Stimulated activated CD4-positive, alpha-beta T cell treated with anti-CD3 and anti-CD28 coated beads, Interleukin-2, amount 100 ng/mL, for 4 hours (primary cell): ENCODE results near the gene ALKBH5.
A peak's percentile ranks its signal among the peaks of the same experiment; 100 is the strongest.

Source experiments
- DNase-seq: peaks from one replicate; pipeline ENCODE4 v3.0.0-alpha.2; 2020; ENCODE audit warnings: low read depth

Gene ALKBH5

DNA sequence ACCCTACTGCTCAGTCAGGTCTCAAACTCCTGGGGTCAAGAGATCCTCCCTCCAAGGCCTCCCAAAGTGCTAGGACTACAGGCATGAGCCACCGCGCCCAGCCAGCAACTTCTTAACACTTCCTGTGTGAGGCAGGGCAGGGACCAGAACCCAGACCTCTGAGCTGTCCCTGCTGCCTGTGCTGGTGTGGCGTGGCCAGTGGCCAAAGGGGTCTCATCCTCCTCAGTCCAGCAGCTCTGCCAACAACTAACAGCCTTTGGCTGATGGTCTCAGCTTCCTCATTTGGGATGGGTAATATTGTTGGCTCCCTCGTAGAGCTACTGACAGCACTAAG, 40.4 kb downstream of the ALKBH5 start:
- DNase-seq = no peak

DNA sequence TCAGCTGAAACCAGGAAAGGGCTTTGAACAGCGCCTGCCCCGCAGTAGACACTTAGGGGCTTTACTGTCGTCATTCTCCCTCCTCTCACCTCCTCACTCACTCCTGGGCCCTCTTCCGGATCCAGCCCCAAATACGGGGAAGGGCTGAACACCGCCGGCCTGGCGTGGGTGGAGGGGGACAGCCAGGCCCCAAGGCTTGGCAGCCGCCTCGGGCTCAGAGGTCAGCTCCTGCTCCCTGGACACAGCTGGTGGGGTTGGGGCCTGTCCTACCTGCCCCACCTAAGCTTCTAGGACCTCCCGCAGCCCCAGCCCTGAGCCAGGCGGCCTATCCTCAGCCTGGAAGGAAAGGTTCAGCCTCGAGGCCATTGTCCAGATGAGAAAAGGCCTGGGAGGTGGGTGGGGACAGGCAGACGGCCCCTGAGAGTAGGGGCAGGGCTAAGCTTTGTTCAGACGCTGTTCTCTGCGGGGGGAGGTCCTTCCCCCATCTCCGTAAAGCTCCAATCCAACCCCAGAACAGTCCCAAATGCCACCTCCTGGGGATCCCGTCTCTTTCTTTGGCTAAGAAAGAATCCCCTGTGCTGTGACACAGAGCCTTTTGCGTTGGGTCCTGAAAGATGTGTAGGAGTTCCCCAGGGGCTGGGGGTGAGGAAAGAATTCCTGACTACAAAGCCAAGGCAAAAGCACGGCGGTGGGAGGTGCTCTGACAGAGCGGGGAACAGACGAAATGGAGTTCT, 40.9 kb downstream of the ALKBH5 start:
- no peak for DNase-seq

DNA sequence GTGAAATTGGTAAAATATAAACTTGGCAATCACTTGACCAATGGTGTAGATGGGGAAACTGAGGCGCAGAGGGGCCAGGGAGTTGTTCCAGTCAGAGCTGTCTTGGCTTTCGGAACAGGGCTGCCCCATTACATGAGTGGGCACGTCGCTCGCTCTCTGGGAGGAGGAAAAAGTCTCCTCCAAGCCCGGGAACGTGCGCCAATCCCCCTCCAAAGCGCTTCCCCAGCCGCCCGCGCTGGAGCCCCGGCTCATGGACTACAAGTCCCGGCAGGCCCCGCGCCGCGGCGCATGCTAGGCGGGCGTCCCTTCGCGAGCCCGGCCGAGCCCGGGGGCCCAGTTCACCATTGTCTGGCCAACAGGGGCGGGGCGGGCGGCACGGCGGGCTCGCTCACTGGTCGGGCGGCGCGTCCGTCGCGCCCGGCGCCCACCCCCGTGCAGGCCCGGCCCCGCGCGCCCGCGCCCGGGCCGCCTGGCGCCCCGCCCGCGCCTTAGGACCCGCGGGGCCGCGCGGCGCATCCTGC, 41.6 kb downstream of the ALKBH5 start, which contains the start of gene LLGL1:
TSS of gene LLGL1 (plus strand) at position 515 of the 521 bp plus-strand sequence. CDS start 48 bp downstream, outside the sequence.
- peak; percentile 91 for DNase-seq

DNA sequence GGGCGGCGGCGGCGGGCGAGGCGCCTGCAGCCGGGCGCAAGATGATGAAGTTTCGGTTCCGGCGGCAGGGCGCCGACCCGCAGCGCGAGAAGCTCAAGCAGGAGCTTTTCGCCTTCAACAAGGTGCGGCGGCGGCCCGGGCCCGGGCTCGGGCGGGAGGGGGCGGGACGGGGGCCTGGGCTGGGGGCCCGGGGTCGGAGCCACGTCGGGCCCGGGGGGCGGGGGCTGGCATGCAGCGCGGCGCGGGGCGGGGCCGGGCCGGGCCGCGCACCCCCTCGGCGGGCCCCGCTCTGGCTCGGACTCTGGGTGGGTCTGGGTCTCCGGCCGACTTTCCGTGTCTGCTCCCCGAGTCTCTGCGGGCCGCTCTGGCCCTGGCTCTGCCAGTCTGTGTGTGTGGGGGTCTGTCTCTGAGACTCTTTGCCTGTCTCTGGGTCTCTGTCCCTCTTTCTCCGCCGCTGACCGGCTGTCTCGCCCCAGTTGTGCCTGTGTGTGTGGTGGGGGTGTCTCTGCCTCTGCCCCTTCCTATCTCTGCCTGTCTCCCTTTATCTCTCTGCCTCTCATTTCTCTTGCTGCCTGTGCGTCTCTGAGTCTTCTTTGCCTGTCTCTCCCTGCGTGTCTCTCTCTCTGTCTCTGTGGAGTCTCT, 42.1 kb downstream of the ALKBH5 start:
- DNase-seq = no peak

DNA sequence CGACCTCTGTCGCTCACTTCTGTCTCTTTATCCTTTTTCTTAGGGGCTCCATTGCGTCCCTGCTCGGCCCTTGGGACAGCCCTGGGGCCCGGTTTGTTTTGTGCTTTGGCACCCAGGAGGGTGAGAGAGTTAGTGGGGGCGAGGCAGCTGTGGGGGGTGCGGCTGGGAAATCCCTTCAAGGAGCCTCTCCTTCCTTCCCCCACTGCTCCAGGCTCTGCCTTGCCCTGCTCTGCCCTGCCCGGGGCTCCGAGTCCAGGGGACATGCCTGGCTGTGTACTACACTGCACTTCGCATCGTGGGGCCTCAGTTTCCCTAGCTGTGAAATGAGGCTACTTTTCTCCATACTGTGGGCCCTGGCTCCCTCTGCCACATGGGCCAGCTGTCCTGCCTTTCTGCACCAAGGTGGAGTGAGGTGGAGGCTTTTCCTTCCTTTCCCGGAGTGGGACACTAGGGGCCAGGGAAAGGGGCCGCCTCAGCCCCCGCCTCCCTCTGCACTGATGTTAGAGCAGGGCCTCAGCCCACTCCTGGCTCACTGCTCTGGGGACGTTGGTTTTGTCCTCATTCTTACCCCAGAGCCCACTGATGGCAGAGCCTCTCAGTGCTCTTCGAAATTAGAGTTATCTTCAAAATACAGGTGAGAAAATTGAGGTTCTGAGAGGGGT, 42.8 kb downstream of the ALKBH5 start:
- DNase-seq = no peak

DNA sequence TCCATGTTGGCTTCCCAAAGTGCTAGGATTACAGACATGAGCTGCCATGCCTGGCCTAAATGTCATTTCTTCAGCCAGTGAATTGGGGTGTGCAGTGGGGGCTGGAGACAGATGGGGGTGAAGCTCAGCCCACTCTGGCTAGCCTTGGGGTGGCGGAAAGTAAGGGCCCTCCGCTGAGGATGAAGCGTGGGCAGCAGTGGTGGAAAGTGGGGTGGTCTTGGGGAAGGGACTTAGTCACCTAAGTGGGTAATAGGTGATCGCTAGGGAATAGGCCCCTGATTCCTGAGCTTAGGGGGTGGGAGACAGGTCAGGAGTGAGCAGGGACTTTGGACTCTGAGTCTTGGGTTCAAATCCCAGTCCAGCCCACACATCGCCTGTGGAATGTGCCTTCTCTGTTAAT, 44.0 kb downstream of the ALKBH5 start:
- DNase-seq = no peak

DNA sequence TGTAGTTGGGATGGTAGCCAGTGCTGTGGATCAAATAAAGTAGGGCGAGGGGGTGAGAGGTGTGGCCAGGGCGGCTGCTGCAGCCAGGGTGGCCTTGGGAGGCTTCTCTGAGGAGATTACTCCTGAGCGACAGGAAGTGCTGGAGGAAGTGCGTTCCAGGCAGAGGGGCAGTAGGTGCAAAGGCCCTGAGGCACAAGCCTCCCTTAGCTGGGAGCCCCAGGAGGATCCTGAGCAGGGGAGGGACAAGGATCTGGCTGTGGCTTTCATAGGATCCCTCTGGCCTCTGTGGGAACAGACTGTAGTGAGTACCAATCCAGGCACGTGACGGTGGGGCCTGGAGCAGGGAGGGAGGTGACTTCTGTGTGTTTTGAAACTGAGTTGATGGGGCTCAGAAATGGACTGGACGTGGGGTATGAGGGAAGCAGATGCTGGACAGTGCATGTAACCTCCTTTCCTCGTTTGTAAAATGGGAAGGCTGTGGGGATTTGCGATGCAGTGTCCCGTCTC, 44.6 kb downstream of the ALKBH5 start:
- no peak for DNase-seq

DNA sequence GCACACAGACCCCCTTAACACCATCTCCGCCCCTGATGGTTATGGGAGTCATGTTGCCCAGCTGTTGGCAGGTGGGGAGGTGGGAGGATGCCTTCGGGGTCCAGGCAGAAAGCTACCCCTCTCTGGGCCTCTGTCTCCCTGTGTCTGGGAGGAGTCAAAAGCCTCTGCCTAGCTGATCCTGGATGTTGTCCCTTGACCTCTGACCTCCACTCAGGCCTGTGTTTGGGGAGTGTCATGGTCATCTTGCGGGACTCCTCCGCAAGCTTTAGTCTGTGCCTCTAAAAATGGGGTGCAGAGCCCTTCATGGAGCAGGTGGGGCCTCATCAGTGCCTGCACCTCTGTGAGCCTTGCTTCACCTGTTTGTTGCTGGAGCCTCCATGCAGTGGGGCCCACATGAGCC, 45.6 kb downstream of the ALKBH5 start:
- no peak for DNase-seq

DNA sequence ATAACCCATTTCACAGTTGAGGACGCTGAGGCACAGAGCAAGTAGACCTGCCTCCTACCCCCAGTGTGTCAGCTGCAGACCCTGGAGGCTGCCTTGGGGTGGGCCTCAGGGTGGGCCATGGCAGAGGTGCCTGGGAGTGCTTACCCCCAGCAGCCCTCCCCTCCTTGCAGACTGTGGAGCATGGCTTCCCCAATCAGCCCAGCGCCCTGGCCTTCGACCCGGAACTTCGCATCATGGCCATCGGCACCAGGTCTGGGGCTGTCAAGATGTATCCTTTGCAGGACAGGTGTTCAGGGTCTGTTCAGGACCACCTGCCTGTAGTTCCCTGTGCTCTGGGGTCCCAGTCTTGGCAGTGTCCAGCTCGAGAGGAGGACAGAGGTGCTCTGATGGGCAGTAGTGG, 46.1 kb downstream of the ALKBH5 start:
- DNase-seq = no peak

DNA sequence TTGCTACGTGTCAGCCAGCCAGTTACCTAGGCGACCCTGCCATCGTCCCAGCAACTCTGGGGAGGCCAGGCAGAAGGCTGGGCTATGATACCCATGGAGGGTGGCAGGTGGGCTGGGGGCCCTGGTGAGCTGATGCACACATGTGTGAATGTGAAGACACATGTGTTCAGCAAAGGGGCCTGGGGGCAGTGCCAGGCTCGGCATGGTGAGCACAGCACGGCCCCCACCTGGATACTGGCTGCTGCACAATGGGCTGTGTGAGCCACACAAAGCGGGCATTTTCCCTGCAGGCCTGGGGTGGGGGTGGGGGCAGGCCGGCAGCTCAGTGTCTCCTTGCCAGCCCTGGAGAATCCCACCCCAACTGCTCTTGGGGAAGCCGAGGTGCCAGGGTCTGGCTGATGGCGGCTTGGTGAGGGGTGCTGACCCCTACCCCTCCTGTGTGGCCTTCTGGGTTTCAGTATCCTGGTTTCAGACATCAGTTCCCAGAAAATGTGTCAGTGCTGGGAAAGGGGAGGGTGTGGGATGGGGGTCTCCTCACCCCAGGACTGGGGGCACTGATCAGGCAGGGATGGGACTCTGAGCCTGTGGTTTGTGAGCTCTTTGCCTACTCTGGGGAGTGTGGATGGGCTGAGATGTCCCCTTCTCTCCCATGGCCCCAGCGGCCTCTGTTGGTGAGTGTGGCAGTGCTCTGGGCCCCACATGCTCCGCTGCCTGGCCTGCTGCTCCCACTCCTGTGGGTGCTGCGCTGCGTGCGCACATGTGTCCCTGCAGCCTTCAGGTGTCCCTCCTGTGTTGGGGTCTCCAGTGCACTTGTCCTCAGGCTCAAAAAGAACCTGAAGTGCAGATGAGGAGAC, 46.9 kb downstream of the ALKBH5 start:
- DNase-seq = no peak

DNA sequence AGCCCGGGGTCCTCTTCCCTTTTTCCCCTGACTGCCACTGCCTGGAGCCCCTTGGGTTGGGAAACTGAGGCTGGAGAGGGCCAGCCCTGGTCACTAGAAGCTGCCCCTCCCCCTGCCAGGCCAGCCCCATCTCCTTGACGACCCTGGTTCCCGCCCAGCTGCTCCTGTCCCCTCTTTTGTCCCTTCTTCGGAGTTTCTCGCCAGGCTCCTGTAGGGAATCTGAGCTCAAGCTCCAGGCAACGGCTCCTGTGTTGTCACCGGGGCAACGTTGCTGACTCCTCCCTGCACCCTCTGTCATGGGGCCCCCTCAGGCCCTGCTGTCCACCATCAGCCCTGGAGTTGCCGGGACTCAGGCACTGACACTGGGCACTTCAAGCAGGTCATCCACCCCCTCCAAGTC, 47.5 kb downstream of the ALKBH5 start:
- DNase-seq = no peak

DNA sequence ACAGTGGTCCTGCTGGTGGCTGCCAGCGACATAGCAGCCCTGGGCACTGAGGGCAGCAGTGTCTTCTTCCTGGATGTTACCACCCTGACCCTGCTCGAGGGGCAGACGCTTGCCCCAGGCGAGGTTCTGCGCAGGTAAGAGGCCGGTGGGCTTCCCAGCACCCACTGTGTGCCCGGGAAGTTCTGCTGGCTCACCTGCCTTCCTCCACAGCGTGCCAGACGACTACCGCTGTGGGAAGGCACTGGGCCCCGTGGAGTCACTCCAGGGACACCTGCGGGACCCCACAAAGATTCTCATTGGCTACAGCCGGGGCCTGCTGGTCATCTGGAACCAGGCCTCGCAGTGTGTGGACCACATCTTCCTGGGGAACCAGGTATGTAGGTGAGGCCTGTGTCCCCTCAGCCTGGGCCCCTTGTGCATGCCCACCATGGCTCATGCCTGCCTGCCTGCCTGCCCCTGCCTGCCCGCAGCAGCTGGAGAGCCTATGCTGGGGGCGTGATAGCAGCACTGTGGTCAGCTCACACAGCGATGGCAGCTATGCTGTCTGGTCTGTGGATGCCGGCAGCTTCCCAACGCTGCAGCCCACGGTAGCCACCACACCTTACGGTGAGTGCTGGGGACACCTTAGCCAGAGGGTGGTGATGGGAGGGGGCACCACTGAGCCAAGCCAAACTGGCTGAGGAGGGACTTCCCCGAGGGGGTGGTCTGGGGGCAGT, 50.3 kb downstream of the ALKBH5 start:
- no peak for DNase-seq

DNA sequence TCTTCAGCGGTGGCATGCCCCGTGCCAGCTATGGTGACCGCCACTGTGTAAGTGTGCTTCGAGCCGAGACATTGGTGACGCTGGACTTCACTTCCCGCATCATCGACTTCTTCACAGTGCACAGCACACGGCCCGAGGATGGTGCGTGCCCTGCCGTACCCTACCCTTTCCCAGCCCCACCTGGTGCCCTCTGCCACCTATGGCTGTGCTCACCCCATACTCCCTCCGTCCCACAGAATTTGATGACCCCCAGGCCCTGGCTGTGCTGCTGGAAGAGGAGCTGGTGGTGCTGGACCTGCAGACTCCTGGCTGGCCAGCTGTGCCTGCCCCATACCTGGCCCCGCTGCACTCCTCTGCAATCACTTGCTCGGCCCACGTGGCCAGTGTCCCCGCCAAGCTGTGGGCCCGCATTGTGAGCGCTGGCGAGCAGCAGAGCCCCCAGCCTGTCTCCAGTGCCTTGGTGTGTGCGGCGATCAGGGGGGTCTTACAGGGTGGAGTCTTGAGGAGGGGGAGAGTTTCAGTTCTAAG, 51.3 kb downstream of the ALKBH5 start:
- no peak for DNase-seq

DNA sequence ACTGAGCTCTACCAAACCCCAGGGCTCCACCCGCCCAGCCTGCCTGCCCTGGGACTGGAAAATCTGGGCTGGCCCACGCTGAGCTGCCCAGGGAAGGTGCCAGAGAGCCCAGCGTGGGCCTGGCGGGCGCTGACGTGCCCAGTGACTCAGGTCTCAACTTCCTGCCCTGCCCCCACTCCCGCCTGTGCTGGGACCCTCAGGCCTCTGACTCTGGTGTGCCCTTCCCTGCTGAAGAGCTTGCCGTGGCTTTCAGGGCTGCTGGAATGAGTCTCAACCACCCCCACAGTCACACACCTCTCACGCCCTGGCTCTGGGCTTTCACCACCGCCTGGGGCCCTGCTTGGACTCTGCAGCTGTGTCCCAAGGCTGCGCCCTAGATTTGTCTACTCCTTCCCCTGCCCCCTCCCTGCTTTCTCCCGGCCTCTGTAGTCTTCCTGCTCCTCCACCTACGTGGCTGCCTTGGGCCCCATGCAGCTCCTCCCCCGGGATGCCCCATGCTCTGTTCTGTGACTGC, 52.2 kb downstream of the ALKBH5 start:
- no peak for DNase-seq

DNA sequence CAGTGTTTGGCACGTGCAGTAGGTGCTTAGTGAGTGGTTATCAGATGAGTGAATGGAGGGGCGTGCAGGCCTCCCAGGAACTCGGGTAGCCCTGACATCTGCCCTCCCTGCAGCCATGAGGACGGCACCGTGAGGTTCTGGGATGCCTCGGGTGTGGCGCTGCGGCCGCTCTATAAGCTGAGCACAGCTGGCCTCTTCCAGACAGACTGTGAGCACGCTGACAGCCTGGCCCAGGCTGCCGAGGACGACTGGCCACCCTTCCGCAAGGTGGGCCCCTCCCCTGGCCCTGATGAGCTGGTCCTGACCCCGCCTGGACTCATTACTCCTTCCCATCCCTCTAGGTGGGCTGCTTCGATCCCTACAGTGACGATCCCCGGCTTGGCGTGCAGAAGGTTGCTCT, 52.9 kb downstream of the ALKBH5 start:
- DNase-seq = no peak

DNA sequence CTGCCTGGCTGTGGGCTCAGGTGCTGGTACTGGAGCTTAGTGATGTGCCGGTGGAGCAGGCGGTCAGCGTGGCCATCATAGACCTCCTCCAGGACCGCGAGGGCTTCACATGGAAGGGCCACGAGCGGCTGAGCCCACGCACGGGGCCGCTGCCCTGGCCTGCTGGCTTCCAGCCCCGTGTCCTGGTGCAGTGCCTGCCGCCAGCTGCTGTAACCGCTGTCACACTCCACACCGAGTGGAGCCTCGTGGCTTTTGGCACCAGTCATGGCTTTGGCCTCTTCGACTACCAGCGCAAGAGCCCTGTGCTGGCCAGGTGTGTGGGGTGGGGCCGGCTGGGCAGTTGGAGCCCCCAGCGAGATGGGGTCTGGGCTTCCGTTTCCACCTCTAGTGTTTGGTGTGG, 53.8 kb downstream of the ALKBH5 start:
- DNase-seq = no peak

DNA sequence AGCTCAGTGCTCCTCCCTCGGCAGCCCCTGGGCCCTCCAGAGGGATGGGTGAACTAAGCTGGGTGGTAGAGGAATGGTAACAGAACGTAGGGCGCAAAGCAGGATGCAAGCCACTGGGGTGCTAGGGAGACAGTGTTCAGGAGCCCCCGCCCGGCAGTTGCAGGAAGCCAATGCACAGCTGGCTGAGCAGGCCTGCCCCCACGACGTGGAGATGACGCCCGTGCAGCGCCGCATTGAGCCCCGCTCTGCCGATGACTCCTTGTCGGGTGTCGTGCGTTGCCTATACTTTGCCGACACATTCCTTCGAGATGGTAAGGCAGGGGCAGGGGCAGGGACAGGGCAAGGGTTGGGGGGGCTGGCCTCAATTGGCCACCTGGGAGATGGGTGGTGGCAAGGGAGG, 54.7 kb downstream of the ALKBH5 start:
- DNase-seq = no peak

DNA sequence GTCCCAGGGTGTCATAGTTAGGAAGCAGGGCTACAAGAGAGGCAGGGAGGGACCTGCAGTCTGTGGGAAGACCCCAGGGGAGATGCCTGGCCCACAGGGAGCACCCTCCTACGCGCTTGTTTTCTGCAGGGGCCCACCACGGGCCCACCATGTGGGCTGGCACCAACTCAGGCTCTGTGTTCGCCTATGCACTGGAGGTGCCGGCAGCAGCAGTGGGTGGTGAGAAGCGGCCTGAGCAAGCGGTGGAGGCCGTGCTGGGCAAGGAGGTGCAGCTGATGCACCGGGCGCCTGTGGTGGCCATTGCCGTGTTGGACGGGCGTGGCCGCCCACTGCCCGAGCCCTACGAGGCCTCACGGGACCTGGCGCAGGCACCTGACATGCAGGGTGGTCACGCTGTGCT, 56.8 kb downstream of the ALKBH5 start:
- no peak for DNase-seq

DNA sequence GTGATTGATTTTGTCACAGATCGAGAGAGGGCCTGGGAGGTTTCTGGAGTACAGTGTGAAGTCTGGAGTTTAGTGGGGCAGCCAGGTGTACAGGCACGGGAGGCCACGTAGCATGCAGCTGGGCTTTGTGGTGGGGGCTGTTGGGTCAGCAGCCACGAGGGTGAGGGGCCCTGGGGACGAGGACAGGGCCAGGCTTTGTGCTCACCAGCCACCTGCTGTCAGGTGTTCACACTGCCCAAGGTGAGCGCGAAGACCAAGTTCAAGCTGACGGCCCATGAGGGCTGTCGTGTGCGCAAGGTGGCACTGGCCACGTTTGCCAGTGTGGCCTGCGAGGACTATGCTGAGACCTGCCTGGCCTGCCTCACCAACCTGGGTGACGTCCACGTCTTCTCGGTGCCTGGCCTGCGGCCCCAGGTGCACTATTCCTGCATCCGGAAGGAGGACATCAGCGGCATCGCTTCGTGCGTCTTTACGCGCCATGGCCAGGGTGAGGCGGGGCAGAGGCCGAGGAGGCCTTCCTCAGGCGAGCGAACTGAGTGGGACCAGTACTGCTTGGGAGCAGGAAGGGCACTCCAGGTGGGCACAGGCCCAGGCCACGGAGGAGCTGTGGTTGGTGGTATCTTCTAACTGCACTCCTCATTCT, 57.7 kb downstream of the ALKBH5 start:
- no peak for DNase-seq

DNA sequence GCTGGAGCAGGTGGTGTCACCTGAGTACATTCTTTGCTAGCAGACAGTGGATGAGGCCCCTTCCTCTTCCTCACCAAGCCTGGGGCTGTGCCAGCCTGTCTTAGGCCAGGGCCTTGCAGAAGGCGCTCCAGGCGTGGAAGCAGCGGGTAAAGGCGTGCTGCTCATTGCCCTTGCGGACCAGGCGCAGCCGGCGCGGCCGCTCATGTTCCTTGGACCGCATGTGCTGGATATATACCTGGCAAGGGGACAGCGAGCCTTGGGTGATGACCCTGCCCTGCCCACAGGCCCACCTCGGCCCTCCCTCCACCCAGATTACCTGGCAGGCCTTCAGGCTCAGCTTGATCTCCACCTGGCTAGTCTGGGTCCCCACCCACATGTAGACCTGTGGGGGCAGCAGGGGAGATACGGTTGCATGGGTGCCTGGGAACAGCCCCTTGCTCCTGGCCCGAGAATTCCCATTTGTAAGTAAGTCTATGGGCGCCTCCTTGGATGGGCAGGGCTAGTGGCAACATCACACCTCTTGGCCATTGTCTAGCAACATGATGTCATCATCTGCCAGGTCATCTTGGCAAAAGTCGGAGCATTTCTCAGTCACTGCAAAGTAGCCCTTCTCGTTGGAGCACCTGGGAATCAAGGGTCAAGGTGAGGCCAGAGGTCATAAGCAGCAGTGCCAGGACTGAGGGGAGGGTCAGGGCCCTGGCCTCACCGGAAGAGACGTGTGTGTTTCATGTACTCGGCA, 61.6 kb downstream of the ALKBH5 start:
- DNase-seq = no peak
